Measurements from ENCODE around the gene CDC42.

CDC42 gene

DNA sequence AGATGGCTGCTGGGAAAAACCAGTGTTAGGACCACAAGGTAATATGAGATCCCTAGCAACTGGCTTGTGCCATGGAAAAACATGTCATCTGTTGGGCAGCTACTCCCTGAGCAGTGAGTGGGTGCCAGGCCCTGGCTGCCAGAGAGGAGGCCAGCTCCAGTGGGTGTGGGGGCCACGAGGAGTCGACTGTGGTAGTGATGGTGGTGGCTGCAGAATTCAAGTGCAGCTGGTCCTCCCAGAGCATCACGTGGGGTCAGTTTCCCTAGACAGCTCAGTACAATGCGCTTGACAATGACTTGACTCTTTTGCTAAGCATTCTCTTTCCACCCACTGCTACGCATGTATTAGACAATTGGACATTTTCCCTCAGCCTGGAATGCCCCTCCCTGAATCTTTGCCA is 14.5 kb upstream of the CDC42 start:
- DNase-seq = no peak

DNA sequence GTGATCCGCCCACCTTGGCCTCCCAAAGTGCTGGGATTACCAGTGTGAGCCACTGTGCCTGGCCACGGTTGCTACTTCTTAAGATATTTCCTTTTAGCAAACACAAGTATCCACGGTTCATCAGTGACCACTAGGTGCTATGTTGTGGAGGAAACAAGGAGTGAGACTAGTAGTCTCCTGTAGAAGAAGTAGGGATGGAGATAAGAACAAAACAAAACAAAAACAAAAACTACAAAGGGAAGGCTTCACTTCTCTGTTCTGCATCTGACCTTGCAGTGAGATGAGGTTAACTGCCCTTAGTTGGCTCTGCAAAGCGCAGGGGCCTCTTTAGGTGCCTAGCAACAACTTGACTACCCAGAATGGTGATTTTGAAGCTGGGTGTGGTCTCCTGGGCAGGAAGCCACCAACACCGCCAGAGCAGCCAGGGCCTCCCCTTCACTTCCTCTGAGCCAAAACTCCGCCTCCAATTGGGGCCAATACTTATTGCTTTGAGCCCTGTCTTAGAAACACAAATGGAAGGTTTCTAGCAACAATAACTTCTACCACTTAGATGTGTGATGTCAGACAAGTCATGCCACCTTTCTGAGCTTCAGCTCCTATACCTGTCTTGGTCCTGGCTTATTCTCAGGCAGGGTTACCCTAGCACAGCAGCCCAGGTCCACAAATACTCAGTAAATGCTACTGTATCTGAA is 12.8 kb upstream of the CDC42 start:
- DNase-seq = no peak

- DNase-seq = no peak
These were observed 12.3 kb upstream of the CDC42 start for GRCh38 chr1:22040286-22040623.

DNA sequence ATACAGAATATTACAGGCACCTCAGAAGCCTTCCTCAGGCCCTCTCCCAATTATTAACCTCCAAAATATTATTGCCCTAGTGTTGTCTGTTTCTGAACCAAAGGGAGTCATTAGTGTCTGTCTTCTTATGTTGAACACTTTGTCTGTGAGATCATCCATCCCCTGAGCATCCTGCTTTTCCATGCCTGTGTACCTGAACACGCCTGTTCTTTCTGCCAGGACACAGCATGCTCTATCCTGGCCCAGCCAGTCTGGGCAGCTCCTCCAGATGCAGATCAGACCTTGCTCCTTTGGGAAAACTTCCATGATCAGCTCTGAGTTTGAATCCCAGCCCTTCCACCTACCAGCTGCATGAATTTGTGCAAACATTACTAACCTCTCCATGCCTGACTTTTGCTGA is 11.0 kb upstream of the CDC42 start:
- no peak for DNase-seq

DNA sequence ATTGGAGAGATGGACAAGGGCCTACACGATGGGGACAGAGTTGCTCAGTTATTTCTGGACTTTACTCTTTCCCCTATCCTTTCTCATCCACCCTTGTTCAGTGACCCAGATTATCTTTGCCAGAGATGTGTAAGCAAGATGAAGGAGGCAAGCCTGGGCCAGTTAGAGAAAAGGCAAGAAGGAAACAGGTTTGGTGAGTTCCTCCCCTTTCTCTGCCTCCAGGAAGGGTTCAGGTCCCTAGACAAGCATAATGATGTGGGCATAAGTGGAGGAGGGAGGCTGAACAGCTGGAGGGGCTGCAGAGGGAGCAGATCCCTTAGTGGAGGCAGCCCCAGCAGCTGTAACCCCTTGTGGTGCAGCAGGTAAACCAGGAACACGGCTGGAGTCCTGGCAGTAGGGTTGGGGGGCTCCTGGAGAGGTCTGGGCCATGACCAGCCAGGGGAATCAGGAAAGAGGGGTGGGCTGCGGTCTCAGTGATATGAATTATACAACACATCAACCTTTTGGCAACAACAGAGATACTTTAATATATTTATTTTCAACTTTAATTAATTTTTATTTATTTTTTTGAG is 9.2 kb upstream of the CDC42 start:
- no peak for DNase-seq

- DNase-seq = no peak
These were observed 7.7 kb upstream of the CDC42 start for GRCh38 chr1:22044690-22045420.

DNA sequence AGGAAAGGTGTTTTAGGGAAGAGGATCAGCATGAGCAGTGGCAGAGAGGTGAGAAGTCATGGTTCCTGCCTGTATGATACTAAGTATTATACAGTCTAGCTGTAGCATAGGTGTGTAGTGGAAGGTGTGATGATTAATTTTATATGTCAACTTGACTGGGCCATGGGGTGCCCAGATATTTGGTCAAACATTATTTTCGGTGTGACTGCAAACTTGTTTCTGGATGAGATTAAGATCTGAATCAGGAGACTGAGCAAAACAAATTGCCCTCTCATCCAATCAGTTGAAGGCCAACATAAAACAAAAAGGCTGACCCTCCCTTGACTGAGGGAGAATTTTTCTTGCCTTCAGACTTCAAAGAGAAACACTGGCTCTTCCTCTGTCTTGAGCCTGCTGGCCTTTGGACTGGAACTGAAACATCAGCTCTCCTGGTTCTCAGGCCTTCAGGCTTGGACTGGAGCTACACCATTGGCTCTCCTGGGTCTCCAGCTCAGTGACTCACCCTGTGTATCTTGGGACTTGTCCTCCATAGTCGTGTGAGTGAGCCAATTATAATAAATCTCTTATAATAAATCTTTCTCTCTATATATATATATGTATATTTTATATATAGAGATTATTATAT is 6.8 kb upstream of the CDC42 start:
- no peak for DNase-seq

- no peak for DNase-seq
These were observed 3.9 kb upstream of the CDC42 start for GRCh38 chr1:22048351-22049192.

- DNase-seq = no peak
These were observed 2.2 kb upstream of the CDC42 start for GRCh38 chr1:22050330-22050729.

DNA sequence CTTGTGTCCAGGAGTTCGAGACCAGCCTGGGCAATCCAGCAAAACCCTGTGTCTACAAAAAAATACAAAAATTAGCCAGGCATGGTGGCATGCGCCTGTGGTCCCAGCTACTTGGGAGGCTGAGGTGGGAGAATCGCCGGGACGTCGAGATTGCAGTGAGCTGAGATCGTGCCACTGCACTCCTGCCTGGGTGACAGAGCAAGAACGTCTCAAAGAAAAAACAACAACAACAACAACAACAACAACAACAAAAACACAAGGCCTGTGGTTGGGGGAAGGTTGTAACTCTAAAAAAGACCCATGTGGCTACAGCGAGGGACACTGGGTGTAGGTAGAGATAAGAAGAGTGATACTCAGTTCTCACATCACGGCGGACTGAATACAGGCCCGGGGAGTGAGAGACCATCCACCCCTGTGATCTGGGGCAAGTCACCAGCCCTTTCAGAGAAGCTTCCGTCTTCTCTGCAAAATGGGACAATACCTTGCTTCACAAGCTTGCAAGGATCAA is 848 bp upstream of the CDC42 start:
- DNase-seq = no peak

DNA sequence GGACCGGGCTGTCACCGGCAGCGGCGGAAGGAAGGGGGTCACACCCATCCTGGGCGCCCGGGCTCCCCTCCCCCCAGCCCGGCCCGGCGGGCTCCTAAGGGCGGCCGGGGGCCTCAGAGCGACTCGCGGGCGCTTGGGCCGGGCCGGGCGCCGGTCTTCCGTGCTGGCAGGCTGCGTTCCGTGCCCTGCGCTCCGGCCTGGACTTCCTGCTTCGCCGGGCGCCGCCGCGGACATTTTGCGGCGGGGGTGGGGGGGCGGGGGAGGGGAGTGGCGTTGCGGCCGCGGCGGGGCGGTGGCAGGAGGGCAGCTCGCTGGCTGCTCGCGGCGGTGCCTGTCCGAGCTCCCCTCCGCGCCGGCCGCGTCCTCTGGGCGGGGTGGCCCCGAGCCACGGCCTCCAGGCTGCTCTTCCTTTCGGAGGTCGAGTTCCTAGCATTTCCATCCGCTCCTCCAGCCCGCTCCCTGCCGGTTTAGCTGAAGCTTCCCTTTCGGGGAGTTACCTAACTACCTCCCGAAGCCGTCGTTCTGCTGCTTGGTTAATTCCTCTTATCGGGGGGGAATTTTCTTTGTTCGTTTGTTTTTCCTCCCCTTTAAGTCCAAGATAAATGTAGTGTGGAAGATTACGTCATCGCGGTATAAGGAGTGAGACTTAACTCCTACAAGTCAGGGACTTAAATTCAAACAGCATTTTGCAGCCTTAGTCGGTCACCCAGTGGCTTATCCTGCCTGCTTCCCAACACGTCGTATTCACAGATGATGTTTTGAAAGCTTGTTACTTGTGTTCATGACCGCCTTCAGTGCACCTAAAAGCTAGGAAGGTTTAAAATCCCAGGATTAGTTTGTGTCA is 730 bp downstream of the CDC42 start:
- no peak for DNase-seq

DNA sequence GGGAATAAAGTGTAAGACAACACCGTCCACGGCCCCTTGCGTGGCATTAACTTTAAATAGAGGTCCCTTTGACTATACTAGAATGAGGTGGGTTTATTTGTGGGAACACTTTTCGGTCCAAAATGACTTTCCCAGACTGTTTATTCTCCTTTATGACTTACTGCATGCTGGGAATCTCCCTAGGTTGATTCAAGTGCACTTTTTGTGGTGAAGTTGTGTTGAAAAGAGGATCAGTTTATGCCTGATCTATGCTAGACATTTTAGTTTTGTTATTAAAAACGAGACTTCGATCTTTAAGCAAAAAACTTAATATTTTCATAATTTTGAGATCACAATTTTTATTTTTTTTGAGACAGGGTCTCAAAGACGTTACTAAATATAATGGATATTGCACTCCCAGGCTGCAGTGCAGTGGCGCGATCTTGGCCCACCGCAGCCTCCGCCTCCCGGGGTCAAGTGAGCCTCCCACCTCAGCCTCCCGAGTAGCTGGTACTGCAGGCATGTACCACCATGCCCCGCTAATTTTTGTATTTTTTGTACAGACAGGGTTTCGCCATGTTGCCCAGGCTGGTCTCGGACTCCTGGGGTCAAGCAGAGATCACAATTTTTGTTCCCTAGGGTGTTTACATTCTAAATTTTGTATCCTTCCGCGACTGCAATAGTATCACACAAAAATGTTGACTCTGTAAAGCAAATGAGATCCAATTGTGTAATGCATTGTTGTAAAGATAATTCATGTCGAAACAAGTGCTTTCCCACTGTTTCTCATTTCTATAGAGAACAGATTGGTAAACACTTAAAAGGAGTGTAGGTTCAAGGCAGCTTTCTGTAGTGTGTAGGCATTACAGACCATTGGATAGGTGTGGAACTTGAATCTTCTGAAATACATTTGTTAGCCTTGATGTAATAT is 1.6 kb downstream of the CDC42 start:
- DNase-seq = no peak

- no peak for DNase-seq
These were observed 3.0 kb downstream of the CDC42 start for GRCh38 chr1:22055463-22055862.

DNA sequence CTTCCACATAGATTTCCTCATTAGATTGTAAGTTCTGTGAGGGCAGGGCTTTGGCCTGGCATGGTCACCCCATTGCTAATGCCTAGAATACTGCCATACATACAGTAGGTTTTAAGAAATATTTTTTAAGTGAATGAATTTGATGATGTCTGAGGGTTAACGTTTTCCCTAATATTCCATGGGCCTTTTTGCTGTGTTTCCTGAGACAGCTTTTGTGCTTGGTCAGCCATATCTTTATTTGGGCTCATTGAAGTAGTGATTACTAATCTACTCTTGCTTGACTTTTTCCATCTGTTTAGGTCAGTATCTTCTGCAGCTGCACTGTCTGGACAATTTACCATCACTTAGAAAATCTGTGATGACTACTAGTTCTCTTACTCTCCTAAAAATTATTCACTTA is 3.5 kb downstream of the CDC42 start:
- DNase-seq = no peak

- no peak for DNase-seq
These were observed 4.4 kb downstream of the CDC42 start for GRCh38 chr1:22056936-22057335.

- no peak for DNase-seq
These were observed 5.4 kb downstream of the CDC42 start for GRCh38 chr1:22057861-22058260.

DNA sequence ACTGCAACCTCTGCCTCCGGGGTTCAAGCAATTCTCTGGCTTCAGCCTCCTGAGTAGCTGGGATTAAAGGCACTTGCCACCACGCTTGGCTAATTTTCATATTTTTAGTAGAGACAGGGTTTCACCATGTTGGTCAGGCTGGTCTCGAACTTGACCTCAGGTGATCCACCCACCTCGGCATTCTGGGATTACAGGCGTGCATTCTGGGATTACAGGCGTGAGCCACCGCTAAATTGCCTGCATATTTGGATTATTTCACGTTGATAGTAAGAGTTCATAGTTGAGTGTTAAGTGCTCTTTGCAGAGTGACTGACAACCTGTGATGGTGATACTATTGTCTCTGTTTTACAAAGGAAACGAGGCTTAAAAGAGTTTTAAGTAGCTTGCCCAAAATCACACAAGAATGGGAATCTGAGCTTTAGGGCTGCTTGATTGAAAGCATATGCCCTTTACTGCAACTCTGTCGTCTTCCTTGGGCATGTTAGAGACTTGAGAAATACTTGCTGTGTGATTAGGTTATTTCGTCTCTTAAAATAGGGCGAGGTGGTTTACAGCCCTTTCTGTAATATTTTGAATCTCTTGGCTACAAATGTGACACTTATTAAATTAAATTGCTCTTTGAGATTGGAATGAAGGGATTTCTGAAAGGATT is 12.4 kb downstream of the CDC42 start:
- no peak for DNase-seq

GRCh38 chr1:22071511-22071910 is 19.0 kb downstream of the CDC42 start:
- DNase-seq = no peak

DNA sequence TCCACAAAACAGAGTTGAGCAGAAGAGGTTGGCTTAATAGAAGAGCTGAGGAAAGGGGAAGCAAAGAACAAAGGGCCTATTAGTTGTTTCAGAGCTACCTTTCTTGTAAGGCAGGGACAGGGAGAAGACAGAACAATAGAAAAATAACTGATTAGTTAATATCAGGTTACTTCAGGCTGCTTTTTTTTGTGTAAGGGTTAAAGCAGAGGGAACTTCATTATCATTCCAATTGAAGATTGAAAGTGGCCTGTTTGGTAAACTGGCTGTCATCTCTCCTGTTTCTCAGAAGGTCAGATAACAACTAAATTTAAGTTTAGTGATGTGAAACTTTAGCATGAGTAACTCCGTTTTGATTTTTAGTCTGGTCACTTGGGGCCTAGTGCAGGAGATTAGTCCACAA is 22.3 kb downstream of the CDC42 start:
- no peak for DNase-seq

GRCh38 chr1:22075718-22076117 is 23.2 kb downstream of the CDC42 start:
- DNase-seq = no peak
